Liver (tissue), 3 donors: ENCODE measurements around the gene DSTN.

Experiments
- RAD21 ChIP-seq, 2 donors: IDR thresholded peaks; 2 replicates each; pipeline ENCODE4 v1.6.1; 2016; ENCODE audit warnings: antibody characterized with exemption in 2 of 2, mild to moderate bottlenecking in 2 of 2
- SP1 ChIP-seq: IDR thresholded peaks from 2 replicates; pipeline ENCODE4 v1.6.1; 2018; ENCODE audit warnings: antibody characterized with exemption, mild to moderate bottlenecking
- TF ChIP-seq, protein P1 (sequence below): fragments of 150-350 bp; IDR thresholded peaks from 2 replicates; pipeline ENCODE4 v1.5.1; 2017; ENCODE audit warnings: improper control_type of control experiment, low read depth, low read length; ENCODE audit not compliant: missing input control
- TF ChIP-seq, protein P2 (sequence below): IDR thresholded peaks from 2 replicates; pipeline ENCODE4 v1.6.1; 2016; ENCODE audit warnings: antibody characterized with exemption
- TF ChIP-seq, protein P3 (sequence below): IDR thresholded peaks from 2 replicates; pipeline ENCODE4 v1.6.1; 2016; ENCODE audit warnings: antibody characterized with exemption
- donor health status: healthy.
- donor health status: healthy.

DNA sequence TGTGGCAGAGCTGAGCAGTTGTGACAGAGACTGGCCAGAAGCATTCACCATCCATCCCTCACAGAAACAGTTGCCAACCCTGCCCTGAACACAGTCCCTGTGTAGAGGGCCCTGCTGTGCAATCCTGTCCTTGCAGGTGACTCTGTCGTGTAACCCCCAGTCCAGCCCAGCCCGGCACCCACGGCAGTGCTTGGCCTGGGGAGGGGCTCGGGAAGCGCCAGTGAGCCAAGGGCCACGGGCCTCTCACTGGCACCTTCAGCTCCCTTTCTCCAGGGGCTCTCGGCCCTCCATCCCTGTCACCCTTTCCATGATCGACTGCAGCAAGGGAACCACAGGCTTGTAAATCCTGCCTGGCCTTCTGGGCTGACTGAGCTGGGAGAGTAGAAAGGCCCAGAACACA, 59.1 kb downstream of the DSTN start:
- TF ChIP-seq, protein P1, sequence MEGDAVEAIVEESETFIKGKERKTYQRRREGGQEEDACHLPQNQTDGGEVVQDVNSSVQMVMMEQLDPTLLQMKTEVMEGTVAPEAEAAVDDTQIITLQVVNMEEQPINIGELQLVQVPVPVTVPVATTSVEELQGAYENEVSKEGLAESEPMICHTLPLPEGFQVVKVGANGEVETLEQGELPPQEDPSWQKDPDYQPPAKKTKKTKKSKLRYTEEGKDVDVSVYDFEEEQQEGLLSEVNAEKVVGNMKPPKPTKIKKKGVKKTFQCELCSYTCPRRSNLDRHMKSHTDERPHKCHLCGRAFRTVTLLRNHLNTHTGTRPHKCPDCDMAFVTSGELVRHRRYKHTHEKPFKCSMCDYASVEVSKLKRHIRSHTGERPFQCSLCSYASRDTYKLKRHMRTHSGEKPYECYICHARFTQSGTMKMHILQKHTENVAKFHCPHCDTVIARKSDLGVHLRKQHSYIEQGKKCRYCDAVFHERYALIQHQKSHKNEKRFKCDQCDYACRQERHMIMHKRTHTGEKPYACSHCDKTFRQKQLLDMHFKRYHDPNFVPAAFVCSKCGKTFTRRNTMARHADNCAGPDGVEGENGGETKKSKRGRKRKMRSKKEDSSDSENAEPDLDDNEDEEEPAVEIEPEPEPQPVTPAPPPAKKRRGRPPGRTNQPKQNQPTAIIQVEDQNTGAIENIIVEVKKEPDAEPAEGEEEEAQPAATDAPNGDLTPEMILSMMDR: no peak
- TF ChIP-seq RAD21 (IDR thresholded peaks at IDR 0.05): no peak
- TF ChIP-seq, protein P2, sequence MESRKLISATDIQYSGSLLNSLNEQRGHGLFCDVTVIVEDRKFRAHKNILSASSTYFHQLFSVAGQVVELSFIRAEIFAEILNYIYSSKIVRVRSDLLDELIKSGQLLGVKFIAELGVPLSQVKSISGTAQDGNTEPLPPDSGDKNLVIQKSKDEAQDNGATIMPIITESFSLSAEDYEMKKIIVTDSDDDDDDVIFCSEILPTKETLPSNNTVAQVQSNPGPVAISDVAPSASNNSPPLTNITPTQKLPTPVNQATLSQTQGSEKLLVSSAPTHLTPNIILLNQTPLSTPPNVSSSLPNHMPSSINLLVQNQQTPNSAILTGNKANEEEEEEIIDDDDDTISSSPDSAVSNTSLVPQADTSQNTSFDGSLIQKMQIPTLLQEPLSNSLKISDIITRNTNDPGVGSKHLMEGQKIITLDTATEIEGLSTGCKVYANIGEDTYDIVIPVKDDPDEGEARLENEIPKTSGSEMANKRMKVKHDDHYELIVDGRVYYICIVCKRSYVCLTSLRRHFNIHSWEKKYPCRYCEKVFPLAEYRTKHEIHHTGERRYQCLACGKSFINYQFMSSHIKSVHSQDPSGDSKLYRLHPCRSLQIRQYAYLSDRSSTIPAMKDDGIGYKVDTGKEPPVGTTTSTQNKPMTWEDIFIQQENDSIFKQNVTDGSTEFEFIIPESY: no peak
- no peak for TF ChIP-seq SP1
- TF ChIP-seq, protein P3, sequence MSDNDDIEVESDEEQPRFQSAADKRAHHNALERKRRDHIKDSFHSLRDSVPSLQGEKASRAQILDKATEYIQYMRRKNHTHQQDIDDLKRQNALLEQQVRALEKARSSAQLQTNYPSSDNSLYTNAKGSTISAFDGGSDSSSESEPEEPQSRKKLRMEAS: no peak
